ENCODE results near the gene XPO6. TPM values are rescaled to one million over a fixed set of nuclear protein-coding genes. Genes with fewer than 3 reads are reported as not detected.

The XPO6 gene
- total RNA-seq, 1 experiment from 2014 or later: 162 TPM

DNA sequence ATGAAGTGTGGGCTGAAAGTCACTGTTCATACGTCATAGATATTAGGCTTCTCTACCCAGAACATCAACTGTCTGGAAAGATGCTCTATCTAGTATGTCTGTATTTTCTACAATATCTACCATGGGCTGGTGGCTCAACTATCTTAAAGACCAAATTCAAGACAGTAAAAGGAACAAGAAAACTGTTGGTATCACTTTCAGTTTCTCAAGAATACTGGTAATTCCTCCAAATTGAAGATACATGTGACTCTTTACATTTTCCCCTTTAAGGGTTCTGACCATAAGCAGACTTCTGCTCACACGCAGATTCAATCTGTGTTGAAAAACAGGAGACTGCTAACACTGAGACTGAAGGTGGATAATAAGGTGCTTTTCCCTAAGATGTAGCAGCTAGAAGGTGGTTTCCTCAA is 24.2 kb downstream of the XPO6 start:
- Histone ChIP-seq H4K20me1 (ENCODE audit: insufficient read depth) (peaks cover 57% of the 10 kb centered on the region; the same call in 1 of the 2 replicates), H3K9me3 (ENCODE audit: control insufficient read depth in 1 of 2, insufficient read depth in 1 of 2, low read depth in 1 of 2, low read length in 2 of 2) (0 out of 4 replicates have a peak, but pooled peaks cover 0 to 3% of the 10 kb centered on the region in 2 experiments), H3K4me3 (replicated peaks in 1 of 2; ENCODE audit: low read depth in 1 of 2, low read length in 2 of 2) (no peak overlapping the region), H2AFZ (ENCODE audit: low read depth, low read length, poor library complexity, severe bottlenecking) (no peak overlapping the region), H3K27ac (ENCODE audit: low read depth, low read length) (no peak overlapping the region), H3K36me3 (ENCODE audit: control insufficient read depth in 1 of 2, insufficient read depth in 2 of 2, low read length in 2 of 2) (peaks cover 0 to 18% of the 10 kb centered on the region in 2 experiments; a peak in 1 of 4 replicates), H3K27me3 (ENCODE audit: insufficient read depth, low read length) (no peaks in the 10 kb centered on the region), H3K9ac (ENCODE audit: low read length) (no peak overlapping the region), H3K9me2 (ENCODE audit: insufficient read depth) (no peaks in the 10 kb centered on the region), H3K4me1 (ENCODE audit: control insufficient read depth in 1 of 2, insufficient read depth in 2 of 2, low read length in 2 of 2) (peaks cover 16 to 62% of the 10 kb centered on the region in 2 experiments), H3K79me2 (ENCODE audit: insufficient read depth, low read length) (peaks cover 100% of the 10 kb centered on the region), H3K4me2 (ENCODE audit: low read length) (no peak overlapping the region)
- intact Hi-C loops (cut with micrococcal nuclease): no loop called here
- no peak for ATAC-seq
- ChIA-PET POLR2A (no interaction called here), RAD21 (ENCODE audit: low non-redundant PET in 1 of 2, low total read pairs in 2 of 2, uncharacterized antibody in 2 of 2, unreplicated experiment in 2 of 2) (no interaction called here), CTCF (no interaction called here)
- TF ChIP-seq SP1 (IDR thresholded peaks at IDR 0.05; ENCODE audit: low read depth) (no peak), POLR2AphosphoS5 (IDR thresholded peaks at IDR 0.05; ENCODE audit: low read depth, low read length) (no peak), ZFX (IDR thresholded peaks at IDR 0.05) (no peak), EGR1 (IDR thresholded peaks at IDR 0.05; ENCODE audit: low read depth) (no peak), JUND (IDR thresholded peaks at IDR 0.05) (no peak), SIN3A (IDR thresholded peaks at IDR 0.05; ENCODE audit: low read depth) (no peak), YY1 (IDR thresholded peaks at IDR 0.05; ENCODE audit: extremely low read depth, insufficient replicate concordance, low read depth, low read length) (no peak), POLR2A (IDR thresholded peaks at IDR 0.05; ENCODE audit: borderline replicate concordance, extremely low read depth, insufficient read depth, insufficient read length) (no peak), EZH2phosphoT487 (IDR thresholded peaks at IDR 0.05; ENCODE audit: borderline replicate concordance) (no peak), ZNF274 (IDR thresholded peaks at IDR 0.05; ENCODE audit: low read depth, low read length) (no peak), SRF (IDR thresholded peaks at IDR 0.05; ENCODE audit: low read depth) (no peak), FOSL1 (IDR thresholded peaks at IDR 0.05; ENCODE audit: low read depth) (no peak), ELF1 (IDR thresholded peaks at IDR 0.05; ENCODE audit: borderline replicate concordance, low read depth) (no peak), CEBPB (IDR thresholded peaks at IDR 0.05; ENCODE audit: low read depth) (no peak)
- TF ChIP-seq, protein P1, sequence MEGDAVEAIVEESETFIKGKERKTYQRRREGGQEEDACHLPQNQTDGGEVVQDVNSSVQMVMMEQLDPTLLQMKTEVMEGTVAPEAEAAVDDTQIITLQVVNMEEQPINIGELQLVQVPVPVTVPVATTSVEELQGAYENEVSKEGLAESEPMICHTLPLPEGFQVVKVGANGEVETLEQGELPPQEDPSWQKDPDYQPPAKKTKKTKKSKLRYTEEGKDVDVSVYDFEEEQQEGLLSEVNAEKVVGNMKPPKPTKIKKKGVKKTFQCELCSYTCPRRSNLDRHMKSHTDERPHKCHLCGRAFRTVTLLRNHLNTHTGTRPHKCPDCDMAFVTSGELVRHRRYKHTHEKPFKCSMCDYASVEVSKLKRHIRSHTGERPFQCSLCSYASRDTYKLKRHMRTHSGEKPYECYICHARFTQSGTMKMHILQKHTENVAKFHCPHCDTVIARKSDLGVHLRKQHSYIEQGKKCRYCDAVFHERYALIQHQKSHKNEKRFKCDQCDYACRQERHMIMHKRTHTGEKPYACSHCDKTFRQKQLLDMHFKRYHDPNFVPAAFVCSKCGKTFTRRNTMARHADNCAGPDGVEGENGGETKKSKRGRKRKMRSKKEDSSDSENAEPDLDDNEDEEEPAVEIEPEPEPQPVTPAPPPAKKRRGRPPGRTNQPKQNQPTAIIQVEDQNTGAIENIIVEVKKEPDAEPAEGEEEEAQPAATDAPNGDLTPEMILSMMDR (IDR thresholded peaks at IDR 0.05 in 2 of 3, conservative IDR thresholded peaks at IDR 0.05 in 1 of 3; ENCODE audit: borderline replicate concordance in 1 of 3, insufficient read depth in 1 of 3, low read depth in 2 of 3, low read length in 2 of 3): no peak
- TF ChIP-seq, protein P2, sequence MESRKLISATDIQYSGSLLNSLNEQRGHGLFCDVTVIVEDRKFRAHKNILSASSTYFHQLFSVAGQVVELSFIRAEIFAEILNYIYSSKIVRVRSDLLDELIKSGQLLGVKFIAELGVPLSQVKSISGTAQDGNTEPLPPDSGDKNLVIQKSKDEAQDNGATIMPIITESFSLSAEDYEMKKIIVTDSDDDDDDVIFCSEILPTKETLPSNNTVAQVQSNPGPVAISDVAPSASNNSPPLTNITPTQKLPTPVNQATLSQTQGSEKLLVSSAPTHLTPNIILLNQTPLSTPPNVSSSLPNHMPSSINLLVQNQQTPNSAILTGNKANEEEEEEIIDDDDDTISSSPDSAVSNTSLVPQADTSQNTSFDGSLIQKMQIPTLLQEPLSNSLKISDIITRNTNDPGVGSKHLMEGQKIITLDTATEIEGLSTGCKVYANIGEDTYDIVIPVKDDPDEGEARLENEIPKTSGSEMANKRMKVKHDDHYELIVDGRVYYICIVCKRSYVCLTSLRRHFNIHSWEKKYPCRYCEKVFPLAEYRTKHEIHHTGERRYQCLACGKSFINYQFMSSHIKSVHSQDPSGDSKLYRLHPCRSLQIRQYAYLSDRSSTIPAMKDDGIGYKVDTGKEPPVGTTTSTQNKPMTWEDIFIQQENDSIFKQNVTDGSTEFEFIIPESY (IDR thresholded peaks at IDR 0.05; ENCODE audit: extremely low read depth, insufficient replicate concordance, low read length): no peak
- DNase-seq (ENCODE audit: low read depth, low spot score): no peak
- no TSS peak for BruUV-seq (replicated peaks)

Data from HCT116 (cell line).